ENCODE data around the gene FAM174C.

The FAM174C gene

GRCh38 chr19:1235625-1236538, 39.4 kb upstream of the FAM174C start:
- CTCF ChIA-PET = interaction anchor here (0.7 kb wide), 1 partner anchor 243 kb away, joined by 3 read pairs; no protein-coding TSS in a partner anchor
- Histone ChIP-seq H3K4me3 (ENCODE audit: low read depth, low read length) (peak overlapping the region; percentile 10; the same call in 1 of the 2 replicates), H3K4me1 (ENCODE audit: control insufficient read depth, insufficient read depth, low read length) (no peaks in the 10 kb centered on the region; the same call in none of the 2 replicates)
- no peak for TF ChIP-seq RBAK (tag by site-specific recombination; IDR thresholded peaks at IDR 0.05)
- TF ChIP-seq, protein P1, sequence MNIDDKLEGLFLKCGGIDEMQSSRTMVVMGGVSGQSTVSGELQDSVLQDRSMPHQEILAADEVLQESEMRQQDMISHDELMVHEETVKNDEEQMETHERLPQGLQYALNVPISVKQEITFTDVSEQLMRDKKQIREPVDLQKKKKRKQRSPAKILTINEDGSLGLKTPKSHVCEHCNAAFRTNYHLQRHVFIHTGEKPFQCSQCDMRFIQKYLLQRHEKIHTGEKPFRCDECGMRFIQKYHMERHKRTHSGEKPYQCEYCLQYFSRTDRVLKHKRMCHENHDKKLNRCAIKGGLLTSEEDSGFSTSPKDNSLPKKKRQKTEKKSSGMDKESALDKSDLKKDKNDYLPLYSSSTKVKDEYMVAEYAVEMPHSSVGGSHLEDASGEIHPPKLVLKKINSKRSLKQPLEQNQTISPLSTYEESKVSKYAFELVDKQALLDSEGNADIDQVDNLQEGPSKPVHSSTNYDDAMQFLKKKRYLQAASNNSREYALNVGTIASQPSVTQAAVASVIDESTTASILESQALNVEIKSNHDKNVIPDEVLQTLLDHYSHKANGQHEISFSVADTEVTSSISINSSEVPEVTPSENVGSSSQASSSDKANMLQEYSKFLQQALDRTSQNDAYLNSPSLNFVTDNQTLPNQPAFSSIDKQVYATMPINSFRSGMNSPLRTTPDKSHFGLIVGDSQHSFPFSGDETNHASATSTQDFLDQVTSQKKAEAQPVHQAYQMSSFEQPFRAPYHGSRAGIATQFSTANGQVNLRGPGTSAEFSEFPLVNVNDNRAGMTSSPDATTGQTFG (tag by site-specific recombination; IDR thresholded peaks at IDR 0.05; ENCODE audit: borderline replicate concordance) = no peak
- TF ChIP-seq, protein P2, sequence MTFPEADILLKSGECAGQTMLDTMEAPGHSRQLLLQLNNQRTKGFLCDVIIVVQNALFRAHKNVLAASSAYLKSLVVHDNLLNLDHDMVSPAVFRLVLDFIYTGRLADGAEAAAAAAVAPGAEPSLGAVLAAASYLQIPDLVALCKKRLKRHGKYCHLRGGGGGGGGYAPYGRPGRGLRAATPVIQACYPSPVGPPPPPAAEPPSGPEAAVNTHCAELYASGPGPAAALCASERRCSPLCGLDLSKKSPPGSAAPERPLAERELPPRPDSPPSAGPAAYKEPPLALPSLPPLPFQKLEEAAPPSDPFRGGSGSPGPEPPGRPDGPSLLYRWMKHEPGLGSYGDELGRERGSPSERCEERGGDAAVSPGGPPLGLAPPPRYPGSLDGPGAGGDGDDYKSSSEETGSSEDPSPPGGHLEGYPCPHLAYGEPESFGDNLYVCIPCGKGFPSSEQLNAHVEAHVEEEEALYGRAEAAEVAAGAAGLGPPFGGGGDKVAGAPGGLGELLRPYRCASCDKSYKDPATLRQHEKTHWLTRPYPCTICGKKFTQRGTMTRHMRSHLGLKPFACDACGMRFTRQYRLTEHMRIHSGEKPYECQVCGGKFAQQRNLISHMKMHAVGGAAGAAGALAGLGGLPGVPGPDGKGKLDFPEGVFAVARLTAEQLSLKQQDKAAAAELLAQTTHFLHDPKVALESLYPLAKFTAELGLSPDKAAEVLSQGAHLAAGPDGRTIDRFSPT (tag by site-specific recombination; IDR thresholded peaks at IDR 0.05) = peak; percentile 28; the same call in 1 of the 2 replicates
- TF ChIP-seq GLIS1 (tag by site-specific recombination; IDR thresholded peaks at IDR 0.05) = peak; percentile 81
- peak; percentile 83 for TF ChIP-seq ZNF223 (tag by site-specific recombination; IDR thresholded peaks at IDR 0.05)
- TF ChIP-seq, protein P3, sequence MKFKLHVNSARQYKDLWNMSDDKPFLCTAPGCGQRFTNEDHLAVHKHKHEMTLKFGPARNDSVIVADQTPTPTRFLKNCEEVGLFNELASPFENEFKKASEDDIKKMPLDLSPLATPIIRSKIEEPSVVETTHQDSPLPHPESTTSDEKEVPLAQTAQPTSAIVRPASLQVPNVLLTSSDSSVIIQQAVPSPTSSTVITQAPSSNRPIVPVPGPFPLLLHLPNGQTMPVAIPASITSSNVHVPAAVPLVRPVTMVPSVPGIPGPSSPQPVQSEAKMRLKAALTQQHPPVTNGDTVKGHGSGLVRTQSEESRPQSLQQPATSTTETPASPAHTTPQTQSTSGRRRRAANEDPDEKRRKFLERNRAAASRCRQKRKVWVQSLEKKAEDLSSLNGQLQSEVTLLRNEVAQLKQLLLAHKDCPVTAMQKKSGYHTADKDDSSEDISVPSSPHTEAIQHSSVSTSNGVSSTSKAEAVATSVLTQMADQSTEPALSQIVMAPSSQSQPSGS (tag by site-specific recombination; IDR thresholded peaks at IDR 0.05; ENCODE audit: low read depth) = no peak
- TF ChIP-seq ZSCAN5A (tag by site-specific recombination; IDR thresholded peaks at IDR 0.05) = no peak
- TF ChIP-seq ZNF341 (tag by site-specific recombination; IDR thresholded peaks at IDR 0.05; ENCODE audit: low read depth) = no peak
- TF ChIP-seq ZNF580 (tag by site-specific recombination; IDR thresholded peaks at IDR 0.05) = no peak
- peak; percentile 75 for TF ChIP-seq OSR2 (tag by site-specific recombination; IDR thresholded peaks at IDR 0.05)
- TF ChIP-seq, protein P4, sequence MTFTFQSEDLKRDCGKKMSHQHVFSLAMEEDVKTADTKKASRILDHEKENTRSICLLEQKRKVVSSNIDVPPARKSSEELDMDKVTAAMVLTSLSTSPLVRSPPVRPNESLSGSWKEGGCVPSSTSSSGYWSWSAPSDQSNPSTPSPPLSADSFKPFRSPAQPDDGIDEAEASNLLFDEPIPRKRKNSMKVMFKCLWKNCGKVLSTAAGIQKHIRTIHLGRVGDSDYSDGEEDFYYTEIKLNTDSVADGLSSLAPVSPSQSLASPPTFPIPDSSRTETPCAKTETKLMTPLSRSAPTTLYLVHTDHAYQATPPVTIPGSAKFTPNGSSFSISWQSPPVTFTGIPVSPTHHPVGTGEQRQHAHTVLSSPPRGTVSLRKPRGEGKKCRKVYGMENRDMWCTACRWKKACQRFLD (tag by site-specific recombination; IDR thresholded peaks at IDR 0.05) = no peak
- TF ChIP-seq ZIC2 (tag by site-specific recombination; IDR thresholded peaks at IDR 0.05) = peak; percentile 84
- TF ChIP-seq SCRT1 (tag by site-specific recombination; IDR thresholded peaks at IDR 0.05; ENCODE audit: borderline replicate concordance) = peak; percentile 62; the same call in 1 of the 2 replicates
- TF ChIP-seq ZNF214 (tag by site-specific recombination; IDR thresholded peaks at IDR 0.05; ENCODE audit: borderline replicate concordance) = no peak
- TF ChIP-seq, protein P5, sequence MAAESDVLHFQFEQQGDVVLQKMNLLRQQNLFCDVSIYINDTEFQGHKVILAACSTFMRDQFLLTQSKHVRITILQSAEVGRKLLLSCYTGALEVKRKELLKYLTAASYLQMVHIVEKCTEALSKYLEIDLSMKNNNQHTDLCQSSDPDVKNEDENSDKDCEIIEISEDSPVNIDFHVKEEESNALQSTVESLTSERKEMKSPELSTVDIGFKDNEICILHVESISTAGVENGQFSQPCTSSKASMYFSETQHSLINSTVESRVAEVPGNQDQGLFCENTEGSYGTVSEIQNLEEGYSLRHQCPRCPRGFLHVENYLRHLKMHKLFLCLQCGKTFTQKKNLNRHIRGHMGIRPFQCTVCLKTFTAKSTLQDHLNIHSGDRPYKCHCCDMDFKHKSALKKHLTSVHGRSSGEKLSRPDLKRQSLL (tag by site-specific recombination; IDR thresholded peaks at IDR 0.05) = peak; percentile 53; the same call in 1 of the 2 replicates
- no peak for TF ChIP-seq ZNF670 (tag by site-specific recombination; IDR thresholded peaks at IDR 0.05; ENCODE audit: low read depth)
- no peak for TF ChIP-seq ZNF292 (tag by site-specific recombination; IDR thresholded peaks at IDR 0.05; ENCODE audit: borderline replicate concordance, low read depth)
- no peak for TF ChIP-seq ZNF10 (tag by site-specific recombination; IDR thresholded peaks at IDR 0.05)
- TF ChIP-seq ZNF621 (tag by site-specific recombination; IDR thresholded peaks at IDR 0.05) = no peak
- TF ChIP-seq WT1 (tag by site-specific recombination; IDR thresholded peaks at IDR 0.05) = no peak
- TF ChIP-seq, protein P6, sequence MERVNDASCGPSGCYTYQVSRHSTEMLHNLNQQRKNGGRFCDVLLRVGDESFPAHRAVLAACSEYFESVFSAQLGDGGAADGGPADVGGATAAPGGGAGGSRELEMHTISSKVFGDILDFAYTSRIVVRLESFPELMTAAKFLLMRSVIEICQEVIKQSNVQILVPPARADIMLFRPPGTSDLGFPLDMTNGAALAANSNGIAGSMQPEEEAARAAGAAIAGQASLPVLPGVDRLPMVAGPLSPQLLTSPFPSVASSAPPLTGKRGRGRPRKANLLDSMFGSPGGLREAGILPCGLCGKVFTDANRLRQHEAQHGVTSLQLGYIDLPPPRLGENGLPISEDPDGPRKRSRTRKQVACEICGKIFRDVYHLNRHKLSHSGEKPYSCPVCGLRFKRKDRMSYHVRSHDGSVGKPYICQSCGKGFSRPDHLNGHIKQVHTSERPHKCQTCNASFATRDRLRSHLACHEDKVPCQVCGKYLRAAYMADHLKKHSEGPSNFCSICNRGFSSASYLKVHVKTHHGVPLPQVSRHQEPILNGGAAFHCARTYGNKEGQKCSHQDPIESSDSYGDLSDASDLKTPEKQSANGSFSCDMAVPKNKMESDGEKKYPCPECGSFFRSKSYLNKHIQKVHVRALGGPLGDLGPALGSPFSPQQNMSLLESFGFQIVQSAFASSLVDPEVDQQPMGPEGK (tag by site-specific recombination; IDR thresholded peaks at IDR 0.05) = peak; percentile 37
- TF ChIP-seq ZNF600 (tag by site-specific recombination; IDR thresholded peaks at IDR 0.05) = peak; percentile 58
- peak; percentile 92 for TF ChIP-seq SCRT2 (tag by site-specific recombination; IDR thresholded peaks at IDR 0.05)

More at GRCh38 chr19:1235625-1236538, 39.4 kb upstream of the FAM174C start:
- Histone ChIP-seq H3K36me3 (ENCODE audit: control insufficient read depth in 2 of 2, insufficient read depth in 1 of 2, low read length in 2 of 2) (peaks cover 0 to 37% of the 10 kb centered on the region in 2 experiments; a peak in 1 of 3 replicates), H3K9me3 (ENCODE audit: control insufficient read depth, insufficient read depth, low read depth, low read length) (no peaks in the 10 kb centered on the region), H3K27ac (ENCODE audit: extremely low read depth, low read depth, low read length) (no peak overlapping the region)
- POLR2A ChIA-PET = interaction anchor here (0.8 to 1.5 kb wide), 2 partner anchors 17 to 33 kb away, joined by 4 read pairs; partner anchors contain the start of gene CIRBP
